Measurements from ENCODE around the gene ATXN1. TPM values are rescaled to one million over a fixed set of nuclear protein-coding genes. Genes with fewer than 3 reads are reported as not detected.

The ATXN1 gene
- total RNA-seq, 1 experiment from 2014 or later = 25.6 TPM

- BruUV-seq (replicated peaks) = TSS peak; percentile 24
- intact Hi-C loops (cut with micrococcal nuclease; ENCODE audit: unreplicated experiment) = no loop called here
- CTCF ChIA-PET = interaction anchor here (1.0 kb wide), 1 partner anchor 12 kb away, joined by 4 read pairs; no protein-coding TSS in a partner anchor
- Histone ChIP-seq H3K4me3 (ENCODE audit: low read depth, low read length, poor library complexity, severe bottlenecking) (no peak overlapping the region), H3K36me3 (ENCODE audit: insufficient read depth, low read length, poor library complexity, severe bottlenecking) (no peaks in the 10 kb centered on the region), H3K9me3 (ENCODE audit: low read depth, low read length, poor library complexity, severe bottlenecking) (no peaks in the 10 kb centered on the region), H3K27ac (ENCODE audit: low read depth, low read length, poor library complexity, severe bottlenecking) (peak overlapping the region; percentile 70), H3K4me1 (ENCODE audit: insufficient read depth, low read length, poor library complexity, severe bottlenecking) (peaks cover 73% of the 10 kb centered on the region), H3K27me3 (replicated peaks; ENCODE audit: insufficient read depth, low read depth, low read length, poor library complexity) (no peaks in the 10 kb centered on the region)
- TF ChIP-seq CTCF (conservative IDR thresholded peaks at IDR 0.05; ENCODE audit: low read depth, low read length) = no peak
- peak; percentile 69 for DNase-seq (ENCODE audit: low spot score)
- POLR2A ChIA-PET (ENCODE audit: low non-redundant PET) = interaction anchor here (0.6 to 0.7 kb wide), 3 partner anchors 285 to 1313 kb away, joined by 3 to 12 read pairs (median 9); no protein-coding TSS in a partner anchor
Measured at GRCh38 chr6:16725145-16725864, 36.0 kb downstream of the ATXN1 start.

- Histone ChIP-seq H3K4me3 (ENCODE audit: low read depth, low read length, poor library complexity, severe bottlenecking) (no peak overlapping the region), H3K4me1 (ENCODE audit: insufficient read depth, low read length, poor library complexity, severe bottlenecking) (peaks cover 77% of the 10 kb centered on the region), H3K36me3 (ENCODE audit: insufficient read depth, low read length, poor library complexity, severe bottlenecking) (no peaks in the 10 kb centered on the region), H3K27me3 (replicated peaks; ENCODE audit: insufficient read depth, low read depth, low read length, poor library complexity) (no peaks in the 10 kb centered on the region), H3K27ac (ENCODE audit: low read depth, low read length, poor library complexity, severe bottlenecking) (peak overlapping the region; percentile 70), H3K9me3 (ENCODE audit: low read depth, low read length, poor library complexity, severe bottlenecking) (no peaks in the 10 kb centered on the region)
- TF ChIP-seq EZH2 (IDR thresholded peaks at IDR 0.05; ENCODE audit: borderline replicate concordance, low read depth, low read length, poor library complexity, severe bottlenecking) (no peak), CTCF (conservative IDR thresholded peaks at IDR 0.05; ENCODE audit: low read depth, low read length) (no peak)
- ChIA-PET CTCF (interaction anchor here (0.6 kb wide), 1 partner anchor 26 kb away, joined by 3 read pairs; no protein-coding TSS in a partner anchor), POLR2A (ENCODE audit: low non-redundant PET) (interaction anchor here (0.6 kb wide), 1 partner anchor 38 kb away, joined by 8 read pairs; the partner anchor contains the start of gene ATXN1)
- no TSS peak for BruUV-seq (replicated peaks)
- intact Hi-C loops (cut with micrococcal nuclease; ENCODE audit: unreplicated experiment) = no loop called here
- peak; percentile 82 for DNase-seq (ENCODE audit: low spot score)
Measured at GRCh38 chr6:16723826-16724225, 37.4 kb downstream of the ATXN1 start.

- ChIA-PET POLR2A (ENCODE audit: low non-redundant PET) (no interaction called here), CTCF (no interaction called here)
- no peaks in the 10 kb centered on the region for H3K36me3 ChIP-seq (ENCODE audit: insufficient read depth, low read length, poor library complexity, severe bottlenecking)
- no peak for DNase-seq (ENCODE audit: low spot score)
- intact Hi-C loops (cut with micrococcal nuclease; ENCODE audit: unreplicated experiment) = no loop called here
- H3K4me1 ChIP-seq (ENCODE audit: insufficient read depth, low read length, poor library complexity, severe bottlenecking) = peaks cover 81% of the 10 kb centered on the region
- H3K4me3 ChIP-seq (ENCODE audit: low read depth, low read length, poor library complexity, severe bottlenecking) = no peak overlapping the region
- H3K9me3 ChIP-seq (ENCODE audit: low read depth, low read length, poor library complexity, severe bottlenecking) = no peaks in the 10 kb centered on the region
- TF ChIP-seq EZH2 (IDR thresholded peaks at IDR 0.05; ENCODE audit: borderline replicate concordance, low read depth, low read length, poor library complexity, severe bottlenecking) = no peak
- TF ChIP-seq CTCF (conservative IDR thresholded peaks at IDR 0.05; ENCODE audit: low read depth, low read length) = no peak
- H3K27me3 ChIP-seq (replicated peaks; ENCODE audit: insufficient read depth, low read depth, low read length, poor library complexity) = no peaks in the 10 kb centered on the region
- TSS peak; percentile 40 for BruUV-seq (replicated peaks)
- H3K27ac ChIP-seq (ENCODE audit: low read depth, low read length, poor library complexity, severe bottlenecking) = peak overlapping the region; percentile 70
Measured at GRCh38 chr6:16723402-16723801, 37.9 kb downstream of the ATXN1 start.
